Measurements from ENCODE around the gene ST7. TPM values are rescaled to one million over a fixed set of nuclear protein-coding genes. Genes with fewer than 3 reads are reported as not detected.
"Not testable (repeated sequence)": the region's sequence is repeated elsewhere in the genome, so short reads cannot be mapped to it uniquely, and the experiment has no call there.

The ST7 gene
- total RNA-seq, 1 experiment from 2014 or later = 19.6 TPM

DNA sequence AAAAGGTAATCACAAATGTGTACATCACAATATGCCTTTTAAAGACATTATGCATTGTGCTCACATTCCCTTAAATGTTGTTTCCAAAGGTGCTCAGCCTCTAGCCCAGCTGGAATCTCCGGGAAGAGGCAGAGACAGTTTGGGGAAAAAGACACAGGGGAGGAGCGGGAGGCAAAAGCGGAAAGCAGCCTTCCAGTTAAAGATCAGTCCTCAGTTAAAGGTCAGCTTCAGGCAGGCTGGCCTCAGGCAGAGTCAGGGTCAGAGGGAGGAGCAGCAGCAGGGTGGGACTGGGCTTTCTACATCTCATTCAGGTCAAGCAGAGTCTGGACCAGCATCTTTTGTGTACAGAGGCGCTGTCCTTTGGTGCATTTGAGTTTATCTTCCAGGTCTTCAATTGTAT is 18.6 kb downstream of the ST7 start:
- ATAC-seq (no peak), DNase-seq (ENCODE audit: low read depth, low spot score) (no peak)
- in situ Hi-C loops (cut with HindIII; ENCODE audit: low pct_unique_long_range_greater_than_20kb, low sequenced_read_pairs) (no loop called here), intact Hi-C loops (cut with micrococcal nuclease; ENCODE audit: unreplicated experiment) (no loop called here)
- Histone ChIP-seq H3K4me3 (ENCODE audit: low read depth in 2 of 2, low read length in 2 of 2) (no peak overlapping the region), H3K36me3 (ENCODE audit: control insufficient read depth, insufficient read depth, low read length) (no peaks in the 10 kb centered on the region), H3K27ac (ENCODE audit: low read length) (no peak overlapping the region), H3K9me3 (ENCODE audit: control insufficient read depth, insufficient read depth, low read depth, low read length) (no peaks in the 10 kb centered on the region), H3K27me3 (ENCODE audit: control insufficient read depth, insufficient read depth, low read length) (no peaks in the 10 kb centered on the region), H3K4me1 (ENCODE audit: control insufficient read depth, insufficient read depth, low read length) (no peaks in the 10 kb centered on the region)
- TF ChIP-seq, protein P1, sequence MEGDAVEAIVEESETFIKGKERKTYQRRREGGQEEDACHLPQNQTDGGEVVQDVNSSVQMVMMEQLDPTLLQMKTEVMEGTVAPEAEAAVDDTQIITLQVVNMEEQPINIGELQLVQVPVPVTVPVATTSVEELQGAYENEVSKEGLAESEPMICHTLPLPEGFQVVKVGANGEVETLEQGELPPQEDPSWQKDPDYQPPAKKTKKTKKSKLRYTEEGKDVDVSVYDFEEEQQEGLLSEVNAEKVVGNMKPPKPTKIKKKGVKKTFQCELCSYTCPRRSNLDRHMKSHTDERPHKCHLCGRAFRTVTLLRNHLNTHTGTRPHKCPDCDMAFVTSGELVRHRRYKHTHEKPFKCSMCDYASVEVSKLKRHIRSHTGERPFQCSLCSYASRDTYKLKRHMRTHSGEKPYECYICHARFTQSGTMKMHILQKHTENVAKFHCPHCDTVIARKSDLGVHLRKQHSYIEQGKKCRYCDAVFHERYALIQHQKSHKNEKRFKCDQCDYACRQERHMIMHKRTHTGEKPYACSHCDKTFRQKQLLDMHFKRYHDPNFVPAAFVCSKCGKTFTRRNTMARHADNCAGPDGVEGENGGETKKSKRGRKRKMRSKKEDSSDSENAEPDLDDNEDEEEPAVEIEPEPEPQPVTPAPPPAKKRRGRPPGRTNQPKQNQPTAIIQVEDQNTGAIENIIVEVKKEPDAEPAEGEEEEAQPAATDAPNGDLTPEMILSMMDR (IDR thresholded peaks at IDR 0.05) = no peak
- TF ChIP-seq POLR2AphosphoS5 (IDR thresholded peaks at IDR 0.05; ENCODE audit: low read depth, low read length) = no peak
- TF ChIP-seq SIN3A (IDR thresholded peaks at IDR 0.05; ENCODE audit: borderline replicate concordance, insufficient read depth, low read depth, low read length) = no peak
- TF ChIP-seq, protein P2, sequence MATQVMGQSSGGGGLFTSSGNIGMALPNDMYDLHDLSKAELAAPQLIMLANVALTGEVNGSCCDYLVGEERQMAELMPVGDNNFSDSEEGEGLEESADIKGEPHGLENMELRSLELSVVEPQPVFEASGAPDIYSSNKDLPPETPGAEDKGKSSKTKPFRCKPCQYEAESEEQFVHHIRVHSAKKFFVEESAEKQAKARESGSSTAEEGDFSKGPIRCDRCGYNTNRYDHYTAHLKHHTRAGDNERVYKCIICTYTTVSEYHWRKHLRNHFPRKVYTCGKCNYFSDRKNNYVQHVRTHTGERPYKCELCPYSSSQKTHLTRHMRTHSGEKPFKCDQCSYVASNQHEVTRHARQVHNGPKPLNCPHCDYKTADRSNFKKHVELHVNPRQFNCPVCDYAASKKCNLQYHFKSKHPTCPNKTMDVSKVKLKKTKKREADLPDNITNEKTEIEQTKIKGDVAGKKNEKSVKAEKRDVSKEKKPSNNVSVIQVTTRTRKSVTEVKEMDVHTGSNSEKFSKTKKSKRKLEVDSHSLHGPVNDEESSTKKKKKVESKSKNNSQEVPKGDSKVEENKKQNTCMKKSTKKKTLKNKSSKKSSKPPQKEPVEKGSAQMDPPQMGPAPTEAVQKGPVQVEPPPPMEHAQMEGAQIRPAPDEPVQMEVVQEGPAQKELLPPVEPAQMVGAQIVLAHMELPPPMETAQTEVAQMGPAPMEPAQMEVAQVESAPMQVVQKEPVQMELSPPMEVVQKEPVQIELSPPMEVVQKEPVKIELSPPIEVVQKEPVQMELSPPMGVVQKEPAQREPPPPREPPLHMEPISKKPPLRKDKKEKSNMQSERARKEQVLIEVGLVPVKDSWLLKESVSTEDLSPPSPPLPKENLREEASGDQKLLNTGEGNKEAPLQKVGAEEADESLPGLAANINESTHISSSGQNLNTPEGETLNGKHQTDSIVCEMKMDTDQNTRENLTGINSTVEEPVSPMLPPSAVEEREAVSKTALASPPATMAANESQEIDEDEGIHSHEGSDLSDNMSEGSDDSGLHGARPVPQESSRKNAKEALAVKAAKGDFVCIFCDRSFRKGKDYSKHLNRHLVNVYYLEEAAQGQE (IDR thresholded peaks at IDR 0.05; ENCODE audit: insufficient read depth in 1 of 2, low read depth in 2 of 2, low read length in 1 of 2) = no peak
- TF ChIP-seq TCF7L2 (IDR thresholded peaks at IDR 0.05; ENCODE audit: low read depth, low read length) = no peak
- POLR2A ChIA-PET = no interaction called here
- no TSS peak for BruUV-seq (replicated peaks)
- CTCF ChIA-PET = interaction anchor here (0.7 kb wide), 1 partner anchor 147 kb away, joined by 3 read pairs; no protein-coding TSS in a partner anchor

DNA sequence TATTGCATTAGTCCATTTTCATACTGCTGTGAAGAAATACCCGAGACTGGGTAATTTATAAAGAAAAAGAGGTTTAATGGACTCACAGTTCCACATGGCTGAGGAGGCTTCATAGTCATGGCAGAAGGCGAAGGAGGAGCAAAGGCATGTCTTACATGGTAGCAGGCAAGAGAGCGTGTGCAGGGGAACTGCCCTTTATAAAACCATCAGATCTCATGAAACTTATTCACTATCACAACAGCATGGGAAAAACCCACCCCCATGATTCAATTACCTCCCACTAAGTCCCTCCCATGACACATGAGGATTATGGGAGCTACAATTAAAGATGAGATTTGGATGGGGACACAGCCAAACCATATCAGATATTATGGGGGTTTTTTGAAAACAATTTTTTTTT is 21.7 kb downstream of the ST7 start:
- H3K36me3 ChIP-seq (ENCODE audit: control insufficient read depth, insufficient read depth, low read length); in situ Hi-C loops (cut with HindIII; ENCODE audit: low pct_unique_long_range_greater_than_20kb, low sequenced_read_pairs); DNase-seq (ENCODE audit: low read depth, low spot score); H3K4me1 ChIP-seq (ENCODE audit: control insufficient read depth, insufficient read depth, low read length); BruUV-seq (replicated peaks); H3K4me3 ChIP-seq (ENCODE audit: low read depth in 2 of 2, low read length in 2 of 2); intact Hi-C loops (cut with micrococcal nuclease; ENCODE audit: unreplicated experiment); H3K27me3 ChIP-seq (ENCODE audit: control insufficient read depth, insufficient read depth, low read length); H3K27ac ChIP-seq (ENCODE audit: low read length); POLR2A ChIA-PET; ATAC-seq; CTCF ChIA-PET; H3K9me3 ChIP-seq (ENCODE audit: control insufficient read depth, insufficient read depth, low read depth, low read length): not testable (repeated sequence)

DNA sequence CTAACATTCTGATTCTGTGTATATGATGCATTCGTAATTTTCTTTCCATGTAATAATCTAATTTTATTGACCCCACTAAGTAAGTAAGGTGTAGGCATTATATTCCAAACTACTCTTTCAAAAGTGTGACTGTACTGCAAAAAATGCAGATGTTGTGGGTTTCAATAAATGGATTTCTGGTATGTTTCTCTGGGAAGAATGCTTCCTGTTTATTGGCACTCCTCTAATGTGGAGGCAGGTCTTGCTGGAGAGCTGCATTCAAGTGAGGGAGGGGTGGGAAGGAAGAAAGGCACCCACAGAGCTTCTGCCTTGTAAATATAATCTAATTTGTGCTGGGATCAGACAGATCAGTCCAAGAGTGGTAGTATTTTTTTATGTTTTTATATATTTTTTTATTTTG is 23.9 kb downstream of the ST7 start:
- TF ChIP-seq POLR2AphosphoS5 (IDR thresholded peaks at IDR 0.05; ENCODE audit: low read depth, low read length) = no peak
- BruUV-seq (replicated peaks) = no TSS peak
- H3K27me3 ChIP-seq (ENCODE audit: control insufficient read depth, insufficient read depth, low read length) = no peaks in the 10 kb centered on the region
- ChIA-PET CTCF (no interaction called here), POLR2A (no interaction called here)
- intact Hi-C loops (cut with micrococcal nuclease; ENCODE audit: unreplicated experiment) (no loop called here), in situ Hi-C loops (cut with HindIII; ENCODE audit: low pct_unique_long_range_greater_than_20kb, low sequenced_read_pairs) (no loop called here)
- no peaks in the 10 kb centered on the region for H3K4me1 ChIP-seq (ENCODE audit: control insufficient read depth, insufficient read depth, low read length)
- H3K27ac ChIP-seq (ENCODE audit: low read length) = no peak overlapping the region
- ATAC-seq (no peak), DNase-seq (ENCODE audit: low read depth, low spot score) (no peak)
- no peak overlapping the region for H3K4me3 ChIP-seq (ENCODE audit: low read depth in 2 of 2, low read length in 2 of 2)
- H3K9me3 ChIP-seq (ENCODE audit: control insufficient read depth, insufficient read depth, low read depth, low read length) = no peaks in the 10 kb centered on the region
- no peaks in the 10 kb centered on the region for H3K36me3 ChIP-seq (ENCODE audit: control insufficient read depth, insufficient read depth, low read length)

Measured in Panc1 (cell line).